K562 (cell line): Measurements from ENCODE around the gene FGF14. TPM values are rescaled to one million over a fixed set of nuclear protein-coding genes. Genes with fewer than 3 reads are reported as not detected.

Experiments
- ATAC-seq: fragments of 200-7000 bp; cut with Tn5 transposase; 3 replicates; pipeline ENCODE4 v1.9.1; 2020; ENCODE audit warnings: moderate library complexity
- BruUV-seq: library from RNA; stranded (reverse); fragments of 400-500 nt; replicated peaks from 2 replicates; lab custom pipeline; 2021; lab: Mats Ljungman, UMichigan
- CTCF ChIA-PET: fragments of 300-600 bp; formaldehyde crosslinking; extraction: SDS; loops from one replicate; lab custom pipeline; 2021; ENCODE audit warnings: low intra/inter-chr PET ratio; lab: Yijun Ruan, JAX
- POLR2A ChIA-PET: fragments of 300-600, 350-650 bp; sonication (Branson Sonifier 250); formaldehyde crosslinking; extraction: SDS; loops from one replicate; lab custom pipeline; 2021; ENCODE audit warnings: antibody characterized with exemption, inconsistent platforms; lab: Yijun Ruan, JAX
- DNase-seq, 4 experiments: peaks; one replicate each; pipeline versions ENCODE4 v3.0.0 to v3.0.0-alpha.2; 2011 to 2018; ENCODE audit warnings: low spot score in 3 of 4, mixed read lengths in 3 of 4; ENCODE audit errors: extremely low read depth in 1 of 4
- FAIRE-seq: peaks from 2 replicates; lab custom pipeline; 2011; peaks lifted over from hg19 to GRCh38; lab: Jason Lieb, UNC
- H2AFZ ChIP-seq: 2 replicates; pipeline ENCODE4 v1.6.0; 2011; ENCODE audit warnings: low read depth, low read length, control low read depth, inconsistent platforms
- H3K27ac ChIP-seq: fragments of 200-600 bp; 3 replicates; pipeline ENCODE4 v1.8.0; 2011; ENCODE audit warnings: low read depth, mild to moderate bottlenecking, control low read depth, inconsistent platforms, low read length, moderate library complexity, mixed read lengths; ENCODE audit errors: extremely low read depth
- H3K27me3 ChIP-seq, 2 experiments: fragments of 300-600 bp in 1 of 2; 2 replicates in 1 of 2; 3 replicates in 1 of 2; pipeline versions ENCODE4 v1.6.0 to v1.8.0; 2011; ENCODE audit warnings: inconsistent platforms in 2 of 2, low read length in 2 of 2, mild to moderate bottlenecking in 1 of 2, mixed read lengths in 1 of 2, moderate library complexity in 1 of 2; ENCODE audit not compliant: control insufficient read depth in 2 of 2, insufficient read depth in 2 of 2
- H3K36me3 ChIP-seq: fragments of 300-600 bp; 3 replicates; pipeline ENCODE4 v1.8.0; 2011; ENCODE audit warnings: mild to moderate bottlenecking, low read length, inconsistent platforms; ENCODE audit not compliant: control insufficient read depth, insufficient read depth
- H3K4me1 ChIP-seq, 2 experiments: fragments of 200-600 bp in 1 of 2; replicated peaks in 1 of 2; 2 replicates in 1 of 2; 3 replicates in 1 of 2; pipeline versions ENCODE4 v1.5.1 to v1.8.0; 2011; ENCODE audit warnings: inconsistent platforms in 2 of 2, low read length in 2 of 2, mild to moderate bottlenecking in 1 of 2, mixed read lengths in 1 of 2, moderate library complexity in 1 of 2; ENCODE audit not compliant: control insufficient read depth in 2 of 2, insufficient read depth in 2 of 2
- H3K4me2 ChIP-seq: 2 replicates; pipeline ENCODE4 v1.6.1; 2011; ENCODE audit warnings: low read length, control low read depth, inconsistent platforms, mixed read lengths; ENCODE audit not compliant: insufficient read depth
- H3K4me3 ChIP-seq: fragments of 200-600 bp; sonication (generic), shearing (Covaris generic); 2 replicates; pipeline ENCODE4 v1.5.1; 2016; ENCODE audit warnings: control low read depth, inconsistent platforms
- H3K79me2 ChIP-seq: fragments of 200-600 bp; 3 replicates; pipeline ENCODE4 v1.8.0; 2011; ENCODE audit warnings: low read length, inconsistent platforms; ENCODE audit not compliant: control insufficient read depth, insufficient read depth
- H3K9ac ChIP-seq, 2 experiments: 2 replicates each; pipeline versions ENCODE4 v1.6.0 to v1.6.1; 2011; ENCODE audit warnings: low read depth in 2 of 2, low read length in 2 of 2, control low read depth in 1 of 2, inconsistent platforms in 1 of 2, mild to moderate bottlenecking in 1 of 2, mixed read lengths in 1 of 2; ENCODE audit not compliant: insufficient read depth in 1 of 2
- H3K9me1 ChIP-seq: one replicate; pipeline ENCODE4 v1.6.0; 2011; ENCODE audit warnings: inconsistent platforms, mild to moderate bottlenecking, low read length, moderate library complexity; ENCODE audit not compliant: control insufficient read depth, insufficient read depth
- H3K9me3 ChIP-seq: replicated peaks from 2 replicates; pipeline ENCODE4 v1.5.1; 2011; ENCODE audit warnings: low read depth, low read length, inconsistent platforms; ENCODE audit not compliant: control insufficient read depth, insufficient read depth
- H4K20me1 ChIP-seq: replicated peaks from 2 replicates; pipeline ENCODE4 v1.6.1; 2011; ENCODE audit warnings: low read length, inconsistent platforms, mixed read lengths; ENCODE audit not compliant: control insufficient read depth, insufficient read depth
- ATF6 ChIP-seq: sonication (generic); formaldehyde crosslinking; IDR thresholded peaks from 2 replicates; pipeline ENCODE4 v1.4.0; 2020; ENCODE audit warnings: mild to moderate bottlenecking, missing genetic modification reagents
- C11orf30 ChIP-seq: fragments of 450-650 bp; IDR thresholded peaks from 2 replicates; pipeline ENCODE4 v1.6.1; 2016; ENCODE audit warnings: low read depth, mild to moderate bottlenecking
- HNRNPK ChIP-seq: fragments of 200-400 bp; formaldehyde crosslinking; IDR thresholded peaks from one replicate; pipeline ENCODE4 v1.6.1; 2018; ENCODE audit warnings: mild to moderate bottlenecking, low read depth, low read length; ENCODE audit not compliant: poor library complexity, severe bottlenecking
- KLF10 ChIP-seq: fragments of 250-450 bp; sonication (Bioruptor Pico); IDR thresholded peaks from 2 replicates; pipeline ENCODE4 v1.6.1; 2021; ENCODE audit warnings: matching md5 sums
- MAFF ChIP-seq: IDR thresholded peaks from 2 replicates; pipeline ENCODE4 v1.6.1; 2012; ENCODE audit warnings: low read length, improper control_type of control experiment
- MAFG ChIP-seq: fragments of 450-650 bp; conservative IDR thresholded peaks from 2 replicates; pipeline ENCODE4 v1.6.1; 2016; ENCODE audit warnings: missing genetic modification characterization, missing compliant biosample characterization
- MAFK ChIP-seq: IDR thresholded peaks from 2 replicates; pipeline ENCODE4 v1.6.1; 2011; ENCODE audit warnings: low read length, improper control_type of control experiment
- POLR3A ChIP-seq: IDR thresholded peaks from 2 replicates; pipeline ENCODE4 v1.6.1; 2011; ENCODE audit warnings: borderline replicate concordance, mild to moderate bottlenecking, moderate library complexity; ENCODE audit not compliant: insufficient read length, insufficient read depth; ENCODE audit errors: extremely low read depth
- TBP ChIP-seq: optimal IDR thresholded peaks from 2 replicates; pipeline ENCODE3; 2011; ENCODE audit warnings: low read depth, low read length, improper control_type of control experiment
- ZNF12 ChIP-seq: sonication (generic); formaldehyde crosslinking; IDR thresholded peaks from 2 replicates; pipeline ENCODE4 v1.4.0; 2020; ENCODE audit warnings: mild to moderate bottlenecking, missing genetic modification reagents
- ZNF316 ChIP-seq: fragments of 450-650 bp; IDR thresholded peaks from 2 replicates; pipeline ENCODE4 v1.6.1; 2016
- WGBS: fragments of 100-300 bp; shearing (Covaris generic); methylation state at CpG from one replicate; pipeline ENCODE4 v1.1.6; 2016; ENCODE audit warnings: low coverage, mixed read lengths; ENCODE audit not compliant: insufficient coverage; ENCODE audit errors: missing lambda C conversion rate; 5-methylcytosine and 5-hydroxymethylcytosine counted together
- in situ Hi-C: fragments of 300-500 bp; cut with MboI; formaldehyde crosslinking; loops from 4 replicates; pipeline ENCODE4 v1.15.0; 2018; ENCODE audit warnings: inconsistent platforms, mixed read lengths
- intact Hi-C: fragments of 100-400 bp; cut with micrococcal nuclease; formaldehyde crosslinking; loops from 2 replicates; pipeline ENCODE4 v1.14.2; 2022
- polyA plus RNA-seq, 8 experiments: library from polyadenylated mRNA; depleted of rRNA in 4 of 8; stranded (reverse) in 5 of 8; unstranded in 3 of 8; fragments of >200 nt; fragmentation: Nextera tagmentation in 2 of 8; fragmentation: Illumina TruSeq in 1 of 8; extraction: Ambion mirVana in 2 of 8; extraction: Trizol in 1 of 8; gene quantifications; 2 replicates each; pipeline versions ENCODE4 v1.2.1 to v1.2.3, GENCODE V29; 2011 to 2014; ENCODE audit warnings: inconsistent platforms in 1 of 8, missing spikeins in 1 of 8
- total RNA-seq, 7 experiments: library from RNA; depleted of rRNA in 6 of 7; stranded (reverse); fragments of >200 nt in 6 of 7; fragmentation: Illumina TruSeq in 2 of 7; extraction: Trizol in 2 of 7; gene quantifications; 2 replicates each; pipeline versions ENCODE4 v1.2.1 to v1.2.3, GENCODE V29; 2011 to 2021; ENCODE audit warnings: low replicate concordance in 1 of 7
- TF ChIP-seq, protein P1 (sequence below), 3 experiments: fragments of 200-800 bp in 1 of 3; sonication (Bioruptor generic) in 1 of 3; sonication (generic) in 1 of 3; formaldehyde crosslinking in 1 of 3; IDR thresholded peaks; 2 replicates each; pipeline versions ENCODE4 v1.6.1 to v1.8.0; 2016 to 2022; ENCODE audit warnings: mild to moderate bottlenecking in 2 of 3, missing compliant biosample characterization in 2 of 3, missing genetic modification characterization in 2 of 3, missing genetic modification reagents in 1 of 3
- TF ChIP-seq, protein P2 (sequence below): fragments of 450-650 bp; IDR thresholded peaks from 2 replicates; pipeline ENCODE4 v1.6.1; 2016; ENCODE audit warnings: borderline replicate concordance

Gene FGF14
- total and polyA plus RNA-seq, 9 of the 15 experiments (the other 6 are each of a cell fraction or from before 2014, with no cell fraction given): not detected

GRCh38 chr13:102291587-102292218 is 110.1 kb downstream of the FGF14 start:
- Histone ChIP-seq H3K79me2 (no peaks in the 10 kb centered on the region), H3K9me1 (no peaks in the 10 kb centered on the region), H4K20me1 (no peaks in the 10 kb centered on the region), H3K4me2 (no peak overlapping the region), H3K36me3 (no peaks in the 10 kb centered on the region), H3K9me3 (no peaks in the 10 kb centered on the region), H3K4me3 (no peak overlapping the region), H3K9ac (no peak overlapping the region), H3K4me1 (no peaks in the 10 kb centered on the region), H3K27me3 (no peaks in the 10 kb centered on the region), H2AFZ (no peak overlapping the region), H3K27ac (no peak overlapping the region)
- no peak for TF ChIP-seq ATF6
- TF ChIP-seq MAFK: peak; percentile 59
- peak; percentile 74 for TF ChIP-seq ZNF316
- TF ChIP-seq, protein P1, sequence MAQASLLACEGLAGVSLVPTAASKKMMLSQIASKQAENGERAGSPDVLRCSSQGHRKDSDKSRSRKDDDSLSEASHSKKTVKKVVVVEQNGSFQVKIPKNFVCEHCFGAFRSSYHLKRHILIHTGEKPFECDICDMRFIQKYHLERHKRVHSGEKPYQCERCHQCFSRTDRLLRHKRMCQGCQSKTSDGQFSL (CRISPR knock-in tag; IDR thresholded peaks at IDR 0.05): no peak
- TF ChIP-seq, protein P1 (tag; IDR thresholded peaks at IDR 0.05): no peak
- no peak for TF ChIP-seq KLF10 (CRISPR knock-in tag)
- peak; percentile 58 for TF ChIP-seq MAFG (tag)
- TF ChIP-seq, protein P2, sequence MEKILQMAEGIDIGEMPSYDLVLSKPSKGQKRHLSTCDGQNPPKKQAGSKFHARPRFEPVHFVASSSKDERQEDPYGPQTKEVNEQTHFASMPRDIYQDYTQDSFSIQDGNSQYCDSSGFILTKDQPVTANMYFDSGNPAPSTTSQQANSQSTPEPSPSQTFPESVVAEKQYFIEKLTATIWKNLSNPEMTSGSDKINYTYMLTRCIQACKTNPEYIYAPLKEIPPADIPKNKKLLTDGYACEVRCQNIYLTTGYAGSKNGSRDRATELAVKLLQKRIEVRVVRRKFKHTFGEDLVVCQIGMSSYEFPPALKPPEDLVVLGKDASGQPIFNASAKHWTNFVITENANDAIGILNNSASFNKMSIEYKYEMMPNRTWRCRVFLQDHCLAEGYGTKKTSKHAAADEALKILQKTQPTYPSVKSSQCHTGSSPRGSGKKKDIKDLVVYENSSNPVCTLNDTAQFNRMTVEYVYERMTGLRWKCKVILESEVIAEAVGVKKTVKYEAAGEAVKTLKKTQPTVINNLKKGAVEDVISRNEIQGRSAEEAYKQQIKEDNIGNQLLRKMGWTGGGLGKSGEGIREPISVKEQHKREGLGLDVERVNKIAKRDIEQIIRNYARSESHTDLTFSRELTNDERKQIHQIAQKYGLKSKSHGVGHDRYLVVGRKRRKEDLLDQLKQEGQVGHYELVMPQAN: no peak
- no peak for TF ChIP-seq ZNF12 (CRISPR knock-in tag)
- no peak for TF ChIP-seq HNRNPK
- TF ChIP-seq C11orf30: peak; percentile 63; the same call in 1 of the 2 replicates
- no peak for TF ChIP-seq POLR3A
- TF ChIP-seq TBP: no peak
- TF ChIP-seq MAFF: peak; percentile 54; the same call in 1 of the 2 replicates
- WGBS: 0% methylated on average over 6 of the region's 7 CpGs
- ATAC-seq (no peak), DNase-seq (no peak), FAIRE-seq (no peak)
- intact Hi-C loops (no loop called here), in situ Hi-C loops (no loop called here)
- ChIA-PET CTCF (no interaction called here), POLR2A (no interaction called here)
- no TSS peak for BruUV-seq
